Astrocyte of the cerebellum (primary cell): Measurements from ENCODE around the gene NNT.

Experiments used
- DNase-seq: peaks from one replicate; pipeline ENCODE4 v3.0.0-alpha.2; 2011; ENCODE audit warnings: low read depth
- H3K4me3 ChIP-seq: 2 replicates; pipeline ENCODE4 v1.5.1; 2011; ENCODE audit warnings: mild to moderate bottlenecking, low read depth, low read length, moderate library complexity
- in situ Hi-C: cut with HindIII; loops from 2 replicates; pipeline ENCODE4 v1.10.0; 2017; ENCODE audit warnings: low sequenced_read_pairs
- TF ChIP-seq, protein P1 (sequence below): IDR thresholded peaks from 2 replicates; pipeline ENCODE4 v1.5.1; 2012; ENCODE audit warnings: low read length, low read depth, moderate library complexity, mild to moderate bottlenecking; ENCODE audit errors: missing control alignments

Gene NNT

DNA sequence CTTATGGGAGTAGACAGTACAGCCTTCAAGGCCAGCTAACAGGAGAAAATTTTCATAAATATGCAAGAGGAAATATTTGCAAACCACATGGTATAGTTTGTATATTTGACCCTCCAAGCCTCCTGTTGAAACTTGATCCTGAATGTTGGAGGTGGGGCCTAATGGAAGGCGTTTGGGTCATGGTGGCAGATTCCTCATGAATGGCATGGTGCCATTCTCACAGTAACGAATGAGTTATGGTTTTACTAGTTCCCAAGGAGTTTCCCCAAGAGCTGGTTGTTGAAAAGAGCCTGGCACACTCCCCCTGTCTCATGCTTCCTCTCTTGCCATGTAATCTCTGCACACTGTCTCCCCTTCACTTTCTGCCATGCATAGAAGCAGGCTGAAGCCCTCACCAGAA, 42.9 kb upstream of the NNT start:
- in situ Hi-C loops: no loop called here
- DNase-seq: no peak
- no peak overlapping the region for H3K4me3 ChIP-seq
- TF ChIP-seq, protein P1, sequence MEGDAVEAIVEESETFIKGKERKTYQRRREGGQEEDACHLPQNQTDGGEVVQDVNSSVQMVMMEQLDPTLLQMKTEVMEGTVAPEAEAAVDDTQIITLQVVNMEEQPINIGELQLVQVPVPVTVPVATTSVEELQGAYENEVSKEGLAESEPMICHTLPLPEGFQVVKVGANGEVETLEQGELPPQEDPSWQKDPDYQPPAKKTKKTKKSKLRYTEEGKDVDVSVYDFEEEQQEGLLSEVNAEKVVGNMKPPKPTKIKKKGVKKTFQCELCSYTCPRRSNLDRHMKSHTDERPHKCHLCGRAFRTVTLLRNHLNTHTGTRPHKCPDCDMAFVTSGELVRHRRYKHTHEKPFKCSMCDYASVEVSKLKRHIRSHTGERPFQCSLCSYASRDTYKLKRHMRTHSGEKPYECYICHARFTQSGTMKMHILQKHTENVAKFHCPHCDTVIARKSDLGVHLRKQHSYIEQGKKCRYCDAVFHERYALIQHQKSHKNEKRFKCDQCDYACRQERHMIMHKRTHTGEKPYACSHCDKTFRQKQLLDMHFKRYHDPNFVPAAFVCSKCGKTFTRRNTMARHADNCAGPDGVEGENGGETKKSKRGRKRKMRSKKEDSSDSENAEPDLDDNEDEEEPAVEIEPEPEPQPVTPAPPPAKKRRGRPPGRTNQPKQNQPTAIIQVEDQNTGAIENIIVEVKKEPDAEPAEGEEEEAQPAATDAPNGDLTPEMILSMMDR: no peak

DNA sequence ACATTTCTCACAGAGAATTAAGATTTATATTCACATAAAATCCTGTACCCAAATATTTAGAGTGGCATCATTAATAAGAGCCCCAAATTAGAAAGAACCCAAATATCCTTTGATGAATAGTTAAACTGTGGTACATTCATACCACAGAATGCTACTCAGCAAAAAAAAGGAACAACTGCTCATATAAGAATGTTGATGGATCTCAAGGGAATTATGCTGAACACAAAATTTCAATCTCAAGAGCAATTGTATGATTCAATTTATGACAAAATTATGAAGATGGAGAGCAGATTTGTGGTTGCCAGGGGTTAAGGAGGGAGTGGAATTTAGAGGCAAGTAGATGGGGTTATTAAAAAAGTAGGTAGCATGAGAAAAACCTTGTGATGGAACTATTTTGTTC, 41.6 kb upstream of the NNT start:
- in situ Hi-C loops: no loop called here
- H3K4me3 ChIP-seq: no peak overlapping the region
- DNase-seq: no peak
- TF ChIP-seq, protein P1: no peak

DNA sequence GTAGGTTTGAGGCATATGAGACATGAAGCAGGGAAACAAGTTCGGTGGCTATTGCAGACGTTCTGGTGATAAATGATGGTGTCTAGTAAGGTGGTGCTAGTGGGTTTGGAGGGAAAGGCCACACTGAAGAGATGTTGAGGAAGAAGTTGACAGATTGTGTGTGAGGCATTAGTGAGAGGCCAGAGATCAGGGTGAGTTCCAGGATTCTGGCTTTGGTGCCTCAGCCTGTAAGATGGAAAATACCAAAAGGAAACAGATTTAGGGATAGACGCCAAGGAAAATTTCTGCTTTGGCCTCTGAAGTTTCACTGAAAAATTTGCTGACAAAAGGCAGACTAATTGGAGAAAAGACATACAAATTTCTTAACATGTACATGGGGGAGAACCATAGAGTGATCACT, 39.7 kb upstream of the NNT start:
- in situ Hi-C loops: no loop called here
- TF ChIP-seq, protein P1: no peak
- no peak for DNase-seq

DNA sequence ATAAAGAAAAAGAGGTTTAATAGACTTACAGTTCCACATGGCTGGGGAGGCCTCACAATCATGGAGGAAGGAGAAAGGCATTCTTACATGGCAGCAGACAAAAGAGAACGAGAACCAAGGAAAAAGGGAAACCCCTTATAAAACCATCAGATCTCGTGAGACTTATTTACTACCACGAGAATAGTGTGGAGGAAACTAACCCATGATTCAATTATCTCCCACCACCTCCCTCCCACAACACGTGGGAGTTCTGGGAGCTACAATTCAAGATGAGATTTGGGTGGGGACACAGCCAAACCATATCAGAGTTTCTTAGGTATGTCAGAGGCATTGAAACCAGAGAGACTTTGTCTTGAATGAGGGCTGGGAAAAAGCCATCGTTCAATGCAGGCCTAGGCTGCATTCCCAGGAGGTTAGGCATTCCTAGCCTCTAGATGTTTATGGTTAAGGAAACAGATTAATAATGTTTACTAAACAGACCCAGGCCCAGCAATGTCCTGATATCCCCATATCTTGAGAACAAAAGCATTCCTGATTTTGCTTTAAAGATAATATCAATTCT, 38.6 kb upstream of the NNT start:
- no peak for DNase-seq
- no peak overlapping the region for H3K4me3 ChIP-seq
- TF ChIP-seq, protein P1: no peak
- in situ Hi-C loops: no loop called here

More for the DNA sequence above, 39.7 kb upstream of the NNT start:
- H3K4me3 ChIP-seq: no peak overlapping the region

DNA sequence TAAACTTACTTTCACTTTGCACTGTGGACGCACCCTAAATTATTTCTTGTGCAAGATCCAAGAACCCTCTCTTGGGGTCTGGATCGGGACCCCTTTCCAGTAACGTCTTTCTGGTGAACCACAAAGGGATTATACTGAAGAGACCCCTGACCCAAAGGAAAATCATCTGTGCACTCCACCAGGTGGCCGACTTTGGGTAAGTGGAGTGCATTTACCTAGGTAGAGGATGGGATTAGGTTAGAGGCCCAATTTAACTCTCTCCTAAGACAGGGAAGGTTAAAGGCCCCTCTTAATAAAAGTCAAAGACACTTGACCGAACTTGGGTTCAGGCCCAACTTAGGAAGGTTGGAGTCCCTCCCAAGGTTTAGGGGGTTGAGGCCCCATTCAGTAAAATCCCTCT, 37.9 kb upstream of the NNT start:
- in situ Hi-C loops: no loop called here
- TF ChIP-seq, protein P1: no peak
- H3K4me3 ChIP-seq: no peak overlapping the region
- no peak for DNase-seq

DNA sequence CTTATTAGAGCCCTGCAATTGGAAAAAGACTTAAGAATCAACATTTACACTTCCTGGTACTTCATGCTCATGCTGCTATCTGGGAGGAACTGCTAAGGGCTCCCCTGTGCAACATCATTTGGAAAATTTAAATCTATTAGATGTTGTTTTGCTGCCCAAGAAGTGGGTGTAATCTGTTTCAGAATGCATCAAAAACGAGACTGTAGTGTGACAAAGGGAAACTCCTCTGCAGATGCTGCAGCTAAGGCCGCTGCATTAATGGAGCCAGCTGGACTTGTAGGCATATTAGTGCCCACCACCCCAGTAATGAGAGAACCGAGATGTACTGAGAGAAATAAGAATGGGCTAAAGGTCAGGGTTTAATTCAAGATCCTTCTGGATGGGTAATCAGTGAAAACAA, 35.0 kb upstream of the NNT start:
- TF ChIP-seq, protein P1: no peak
- H3K4me3 ChIP-seq: no peak overlapping the region
- in situ Hi-C loops: no loop called here
- no peak for DNase-seq
